K562 (cell line): ENCODE measurements around the gene BAD. TPM values are rescaled to one million over a fixed set of nuclear protein-coding genes. Genes with fewer than 3 reads are reported as not detected.
A peak's percentile ranks its signal among the peaks of the same experiment; 100 is the strongest.

Experiments used
- CHCHD3 ChIP-seq: fragments of 250-450 bp; sonication (Bioruptor Pico); IDR thresholded peaks from 2 replicates; pipeline ENCODE4 v2.1.2; 2022; ENCODE audit warnings: mild to moderate bottlenecking
- CHD1 ChIP-seq: fragments of 200-600 bp; sonication (generic); IDR thresholded peaks from one replicate; pipeline ENCODE4 v1.6.1; 2012; ENCODE audit warnings: mild to moderate bottlenecking, moderate library complexity, low read length, inconsistent platforms
- CUX1 ChIP-seq: fragments of 200-800 bp; sonication (Bioruptor generic); IDR thresholded peaks from 2 replicates; pipeline ENCODE4 v1.6.1; 2016; ENCODE audit warnings: missing genetic modification characterization, missing compliant biosample characterization
- HDAC8 ChIP-seq: fragments of 450-650 bp; IDR thresholded peaks from 2 replicates; pipeline ENCODE4 v1.6.1; 2016; ENCODE audit warnings: mild to moderate bottlenecking, missing genetic modification characterization, moderate library complexity, missing compliant biosample characterization
- MITF ChIP-seq: IDR thresholded peaks from 2 replicates; pipeline ENCODE4 v1.6.1; 2014; ENCODE audit warnings: antibody characterized with exemption
- MXD1 ChIP-seq: fragments of 250-450 bp; sonication (Bioruptor Pico); IDR thresholded peaks from 2 replicates; pipeline ENCODE4 v1.8.0; 2021; ENCODE audit warnings: borderline replicate concordance, mild to moderate bottlenecking, moderate library complexity; ENCODE audit not compliant: poor library complexity, severe bottlenecking
- NFIC ChIP-seq: fragments of 450-650 bp; IDR thresholded peaks from 2 replicates; pipeline ENCODE4 v1.6.1; 2017; ENCODE audit warnings: mild to moderate bottlenecking, inconsistent platforms
- NFXL1 ChIP-seq: fragments of 450-650 bp; formaldehyde crosslinking; IDR thresholded peaks from 2 replicates; pipeline ENCODE4 v1.4.0; 2021; ENCODE audit warnings: mild to moderate bottlenecking
- POLR2H ChIP-seq: IDR thresholded peaks from 2 replicates; pipeline ENCODE4 v1.6.1; 2016; ENCODE audit warnings: missing genetic modification characterization, low read depth, mild to moderate bottlenecking, control low read depth, missing compliant biosample characterization, moderate library complexity
- RAD51 ChIP-seq: fragments of 450-650 bp; IDR thresholded peaks from 2 replicates; pipeline ENCODE4 v1.7.1; 2016; ENCODE audit warnings: low read depth, mild to moderate bottlenecking, borderline replicate concordance
- SRSF3 ChIP-seq: fragments of 200-400 bp; formaldehyde crosslinking; IDR thresholded peaks from 2 replicates; pipeline ENCODE4 v1.6.1; 2016; ENCODE audit warnings: mild to moderate bottlenecking, low read length, moderate library complexity; ENCODE audit not compliant: insufficient read depth
- TOE1 ChIP-seq, 2 experiments: fragments of 450-650 bp in 1 of 2; sonication (generic) in 1 of 2; formaldehyde crosslinking in 1 of 2; IDR thresholded peaks; 2 replicates each; pipeline versions ENCODE4 v1.7.1 to v1.8.0; 2016 to 2022; ENCODE audit warnings: borderline replicate concordance in 2 of 2, mild to moderate bottlenecking in 2 of 2, antibody characterized with exemption in 1 of 2, inconsistent platforms in 1 of 2, low read depth in 1 of 2, missing genetic modification reagents in 1 of 2, moderate library complexity in 1 of 2
- VEZF1 ChIP-seq: fragments of 200-800 bp; sonication (Bioruptor generic); IDR thresholded peaks from 2 replicates; pipeline ENCODE4 v1.6.1; 2017; ENCODE audit warnings: missing genetic modification characterization, missing compliant biosample characterization
- ZNF311 ChIP-seq: fragments of 250-450 bp; sonication (Bioruptor Pico); IDR thresholded peaks from 2 replicates; pipeline ENCODE4 v1.4.0; 2020; ENCODE audit warnings: mild to moderate bottlenecking, moderate library complexity
- ZNF316 ChIP-seq: fragments of 450-650 bp; IDR thresholded peaks from 2 replicates; pipeline ENCODE4 v1.6.1; 2016
- ZNF644 ChIP-seq: fragments of 200-800 bp; sonication (Bioruptor generic); IDR thresholded peaks from 2 replicates; pipeline ENCODE4 v1.6.1; 2016; ENCODE audit warnings: low read depth, missing genetic modification characterization, missing compliant biosample characterization
- polyA plus RNA-seq, 8 experiments: library from polyadenylated mRNA; depleted of rRNA in 4 of 8; stranded (reverse) in 5 of 8; unstranded in 3 of 8; fragments of >200 nt; fragmentation: Nextera tagmentation in 2 of 8; fragmentation: Illumina TruSeq in 1 of 8; extraction: Ambion mirVana in 2 of 8; extraction: Trizol in 1 of 8; gene quantifications; 2 replicates each; pipeline versions ENCODE4 v1.2.1 to v1.2.3, GENCODE V29; 2011 to 2014; ENCODE audit warnings: inconsistent platforms in 1 of 8, missing spikeins in 1 of 8
- total RNA-seq, 7 experiments: library from RNA; depleted of rRNA in 6 of 7; stranded (reverse); fragments of >200 nt in 6 of 7; fragmentation: Illumina TruSeq in 2 of 7; extraction: Trizol in 2 of 7; gene quantifications; 2 replicates each; pipeline versions ENCODE4 v1.2.1 to v1.2.3, GENCODE V29; 2011 to 2021; ENCODE audit warnings: low replicate concordance in 1 of 7

BAD gene
- total and polyA plus RNA-seq, 9 of the 15 experiments (the other 6 are each of a cell fraction or from before 2014, with no cell fraction given), result 0.61 to 45.6 (median 11.8) TPM

GRCh38 chr11:64317325-64317960 lies 33.0 kb upstream of the BAD start, which contains the start of gene TRMT112 (continued):
- TF ChIP-seq CUX1 (CRISPR knock-in tag), result 0 out of 2 replicates have a peak, but pooled peaks have one; percentile 35
- TF ChIP-seq NFXL1 (CRISPR knock-in tag), result no peak
- TF ChIP-seq RAD51, result peak; percentile 77
- TF ChIP-seq MITF, result peak; percentile 93; the same call in 1 of the 2 replicates
- TF ChIP-seq CHCHD3 (CRISPR knock-in tag), result 0 out of 2 replicates have a peak, but pooled peaks have one; percentile 22
- TF ChIP-seq POLR2H, result peak; percentile 78
- 0 out of 2 replicates have a peak, but pooled peaks have one; percentile 2 for TF ChIP-seq ZNF644 (tag)
- no peak for TF ChIP-seq HDAC8
- TF ChIP-seq TOE1 (IDR thresholded peaks at IDR 0.05; ENCODE audit: borderline replicate concordance), result peak; percentile 77; the same call in 1 of the 2 replicates
- peak; percentile 67; the same call in 1 of the 2 replicates for TF ChIP-seq TOE1 (CRISPR knock-in tag; IDR thresholded peaks at IDR 0.05; ENCODE audit: borderline replicate concordance, low read depth)
- TF ChIP-seq MXD1, result no peak
- TF ChIP-seq ZNF311 (CRISPR knock-in tag), result no peak
- TF ChIP-seq ZNF316, result peak; percentile 97
- TF ChIP-seq NFIC, result peak; percentile 71; the same call in 1 of the 2 replicates
- TF ChIP-seq VEZF1 (CRISPR knock-in tag), result peak; percentile 47; the same call in 1 of the 2 replicates
- TF ChIP-seq SRSF3, result no peak
- no peak for TF ChIP-seq CHD1
